HepG2 (cell line): ENCODE measurements around the gene PARD3. TPM values are rescaled to one million over a fixed set of nuclear protein-coding genes. Genes with fewer than 3 reads are reported as not detected.

ENCODE experiments used
- ADNP ChIP-seq: sonication (generic); formaldehyde crosslinking; IDR thresholded peaks from 2 replicates; pipeline ENCODE4 v1.4.0; 2020; ENCODE audit warnings: missing genetic modification reagents
- BCL6 ChIP-seq: IDR thresholded peaks from 2 replicates; pipeline ENCODE4 v1.6.1; 2016; ENCODE audit warnings: missing genetic modification reagents, missing compliant biosample characterization
- DNMT3B ChIP-seq: conservative IDR thresholded peaks from 2 replicates; pipeline ENCODE4 v1.6.1; 2016; ENCODE audit warnings: missing biosample characterization, control low read depth
- FOXA1 ChIP-seq, 2 experiments: fragments of 450-650 bp in 1 of 2; sonication (generic) in 1 of 2; formaldehyde crosslinking in 1 of 2; IDR thresholded peaks; 2 replicates each; pipeline versions ENCODE4 v1.4.0 to v1.6.1; 2016 to 2020; ENCODE audit warnings: missing genetic modification reagents in 1 of 2
- FOXP1 ChIP-seq, 2 experiments: fragments of 450-650 bp in 1 of 2; IDR thresholded peaks; 2 replicates each; pipeline ENCODE4 v1.6.1; 2017 to 2018; ENCODE audit warnings: antibody characterized with exemption in 1 of 2
- GPBP1L1 ChIP-seq: sonication (generic); formaldehyde crosslinking; IDR thresholded peaks from 2 replicates; pipeline ENCODE4 v1.5.0; 2020; ENCODE audit warnings: mild to moderate bottlenecking, missing genetic modification reagents
- KDM6A ChIP-seq: IDR thresholded peaks from 2 replicates; pipeline ENCODE4 v1.6.1; 2016; ENCODE audit warnings: low read depth
- LCORL ChIP-seq, 2 experiments: fragments of 450-650 bp in 1 of 2; sonication (generic) in 1 of 2; formaldehyde crosslinking in 1 of 2; IDR thresholded peaks; 2 replicates each; pipeline versions ENCODE4 v1.5.0 to v1.6.1; 2017 to 2020; ENCODE audit warnings: antibody characterized with exemption in 1 of 2, missing genetic modification reagents in 1 of 2
- MED1 ChIP-seq: sonication (generic); formaldehyde crosslinking; IDR thresholded peaks from 2 replicates; pipeline ENCODE4 v1.4.0; 2020; ENCODE audit warnings: missing genetic modification reagents
- PHF5A ChIP-seq: IDR thresholded peaks from one replicate; pipeline ENCODE4 v1.6.1; 2018; ENCODE audit warnings: low read depth, missing genetic modification reagents; ENCODE audit not compliant: unreplicated experiment
- REPIN1 ChIP-seq: sonication (generic); formaldehyde crosslinking; IDR thresholded peaks from 2 replicates; pipeline ENCODE4 v1.8.0; 2022; ENCODE audit warnings: missing genetic modification reagents, low read depth, mild to moderate bottlenecking, borderline replicate concordance
- SALL2 ChIP-seq: sonication (generic); formaldehyde crosslinking; IDR thresholded peaks from 2 replicates; pipeline ENCODE4 v1.8.1; 2023; ENCODE audit warnings: mild to moderate bottlenecking, missing genetic modification reagents, inconsistent platforms
- SOX5 ChIP-seq: IDR thresholded peaks from 2 replicates; pipeline ENCODE4 v1.6.1; 2016; ENCODE audit warnings: borderline replicate concordance
- THAP11 ChIP-seq: IDR thresholded peaks from 2 replicates; pipeline ENCODE4 v1.6.1; 2016; ENCODE audit warnings: missing biosample characterization, missing genetic modification reagents
- TMF1 ChIP-seq: sonication (generic); formaldehyde crosslinking; IDR thresholded peaks from 2 replicates; pipeline ENCODE4 v1.8.1; 2022; ENCODE audit warnings: low read depth, missing genetic modification reagents
- ZNF121 ChIP-seq: sonication (generic); formaldehyde crosslinking; IDR thresholded peaks from 2 replicates; pipeline ENCODE4 v1.5.0; 2020; ENCODE audit warnings: mild to moderate bottlenecking, missing genetic modification reagents
- ZNF275 ChIP-seq: sonication (generic); formaldehyde crosslinking; IDR thresholded peaks from 2 replicates; pipeline ENCODE4 v1.8.0; 2022; ENCODE audit warnings: missing genetic modification reagents, mild to moderate bottlenecking, inconsistent platforms, borderline replicate concordance
- ZNF513 ChIP-seq: sonication (generic); formaldehyde crosslinking; conservative IDR thresholded peaks from 2 replicates; pipeline ENCODE4 v1.5.0; 2020; ENCODE audit warnings: missing genetic modification reagents
- ZNF615 ChIP-seq: sonication (generic); formaldehyde crosslinking; IDR thresholded peaks from 2 replicates; pipeline ENCODE4 v1.5.0; 2020; ENCODE audit warnings: mild to moderate bottlenecking, missing genetic modification reagents, borderline replicate concordance
- ZNF644 ChIP-seq: IDR thresholded peaks from 2 replicates; pipeline ENCODE4 v1.6.1; 2016; ENCODE audit warnings: low read depth
- polyA plus RNA-seq, 8 experiments: library from polyadenylated mRNA; depleted of rRNA in 3 of 8; stranded (reverse) in 7 of 8; unstranded in 1 of 8; fragments of >200 nt; fragmentation: Illumina TruSeq in 4 of 8; extraction: Trizol in 4 of 8; gene quantifications; 2 replicates each; pipeline versions ENCODE4 v1.2.1 to v1.2.3, GENCODE V29; 2011 to 2016; ENCODE audit warnings: low read depth in 4 of 8, missing spikeins in 1 of 8, mixed read lengths in 1 of 8; ENCODE audit not compliant: insufficient read depth in 1 of 8
- total RNA-seq, 5 experiments: library from RNA; depleted of rRNA; stranded (reverse); fragments of >200 nt; fragmentation: Illumina TruSeq; extraction: Trizol; gene quantifications; 2 replicates each; pipeline ENCODE4 v1.2.3, GENCODE V29; 2016; ENCODE audit warnings: low read depth in 1 of 5
- TF ChIP-seq, protein P1 (sequence below): sonication (generic); formaldehyde crosslinking; IDR thresholded peaks from 2 replicates; pipeline ENCODE4 v1.8.1; 2023; ENCODE audit warnings: mild to moderate bottlenecking, missing genetic modification reagents
- TF ChIP-seq, protein P2 (sequence below): sonication (generic); formaldehyde crosslinking; IDR thresholded peaks from 2 replicates; pipeline ENCODE4 v1.9.0; 2022; ENCODE audit warnings: low read depth, missing genetic modification reagents

The PARD3 gene
- total and polyA plus RNA-seq, 2 of the 13 experiments (the other 11 are each of a cell fraction or from before 2014, with no cell fraction given), result 40.9 to 60.0 TPM

- 0 out of 2 replicates have a peak, but pooled peaks have one; percentile 22 for TF ChIP-seq ZNF121 (CRISPR knock-in tag)
- peak; percentile 55; the same call in 1 of the 2 replicates for TF ChIP-seq ZNF275 (CRISPR knock-in tag)
- TF ChIP-seq FOXP1 (IDR thresholded peaks at IDR 0.05), result no peak
- TF ChIP-seq FOXP1 (CRISPR knock-in tag; IDR thresholded peaks at IDR 0.05), result peak; percentile 64
- TF ChIP-seq THAP11 (CRISPR knock-in tag), result peak; percentile 61
- TF ChIP-seq BCL6, result peak; percentile 57; the same call in 1 of the 2 replicates
- 0 out of 2 replicates have a peak, but pooled peaks have one; percentile 9 for TF ChIP-seq REPIN1 (CRISPR knock-in tag)
- no peak for TF ChIP-seq ZNF513 (CRISPR knock-in tag)
- TF ChIP-seq MED1 (CRISPR knock-in tag), result peak; percentile 78
- TF ChIP-seq, protein P1, sequence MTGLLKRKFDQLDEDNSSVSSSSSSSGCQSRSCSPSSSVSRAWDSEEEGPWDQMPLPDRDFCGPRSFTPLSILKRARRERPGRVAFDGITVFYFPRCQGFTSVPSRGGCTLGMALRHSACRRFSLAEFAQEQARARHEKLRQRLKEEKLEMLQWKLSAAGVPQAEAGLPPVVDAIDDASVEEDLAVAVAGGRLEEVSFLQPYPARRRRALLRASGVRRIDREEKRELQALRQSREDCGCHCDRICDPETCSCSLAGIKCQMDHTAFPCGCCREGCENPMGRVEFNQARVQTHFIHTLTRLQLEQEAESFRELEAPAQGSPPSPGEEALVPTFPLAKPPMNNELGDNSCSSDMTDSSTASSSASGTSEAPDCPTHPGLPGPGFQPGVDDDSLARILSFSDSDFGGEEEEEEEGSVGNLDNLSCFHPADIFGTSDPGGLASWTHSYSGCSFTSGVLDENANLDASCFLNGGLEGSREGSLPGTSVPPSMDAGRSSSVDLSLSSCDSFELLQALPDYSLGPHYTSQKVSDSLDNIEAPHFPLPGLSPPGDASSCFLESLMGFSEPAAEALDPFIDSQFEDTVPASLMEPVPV (CRISPR knock-in tag), result 0 out of 2 replicates have a peak, but pooled peaks have one; percentile 10
- TF ChIP-seq LCORL (IDR thresholded peaks at IDR 0.05), result 0 out of 2 replicates have a peak, but pooled peaks have one; percentile 52
- TF ChIP-seq LCORL (CRISPR knock-in tag; IDR thresholded peaks at IDR 0.05), result peak; percentile 90
- TF ChIP-seq TMF1, result no peak
- no peak for TF ChIP-seq DNMT3B (CRISPR knock-in tag)
- peak; percentile 94 for TF ChIP-seq FOXA1 (IDR thresholded peaks at IDR 0.05)
- peak; percentile 96 for TF ChIP-seq FOXA1 (CRISPR knock-in tag; IDR thresholded peaks at IDR 0.05)
- TF ChIP-seq, protein P2, sequence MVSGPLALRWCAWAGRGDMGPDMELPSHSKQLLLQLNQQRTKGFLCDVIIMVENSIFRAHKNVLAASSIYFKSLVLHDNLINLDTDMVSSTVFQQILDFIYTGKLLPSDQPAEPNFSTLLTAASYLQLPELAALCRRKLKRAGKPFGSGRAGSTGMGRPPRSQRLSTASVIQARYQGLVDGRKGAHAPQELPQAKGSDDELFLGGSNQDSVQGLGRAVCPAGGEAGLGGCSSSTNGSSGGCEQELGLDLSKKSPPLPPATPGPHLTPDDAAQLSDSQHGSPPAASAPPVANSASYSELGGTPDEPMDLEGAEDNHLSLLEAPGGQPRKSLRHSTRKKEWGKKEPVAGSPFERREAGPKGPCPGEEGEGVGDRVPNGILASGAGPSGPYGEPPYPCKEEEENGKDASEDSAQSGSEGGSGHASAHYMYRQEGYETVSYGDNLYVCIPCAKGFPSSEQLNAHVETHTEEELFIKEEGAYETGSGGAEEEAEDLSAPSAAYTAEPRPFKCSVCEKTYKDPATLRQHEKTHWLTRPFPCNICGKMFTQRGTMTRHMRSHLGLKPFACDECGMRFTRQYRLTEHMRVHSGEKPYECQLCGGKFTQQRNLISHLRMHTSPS, result no peak
- TF ChIP-seq SOX5 (CRISPR knock-in tag), result peak; percentile 86
- peak; percentile 51; the same call in 1 of the 2 replicates for TF ChIP-seq ZNF644 (CRISPR knock-in tag)
- no peak for TF ChIP-seq GPBP1L1 (CRISPR knock-in tag)
- TF ChIP-seq KDM6A (CRISPR knock-in tag), result peak; percentile 90
- peak; percentile 14 for TF ChIP-seq PHF5A (CRISPR knock-in tag)
- TF ChIP-seq ZNF615 (CRISPR knock-in tag), result peak; percentile 84; the same call in 1 of the 2 replicates
- TF ChIP-seq SALL2 (CRISPR knock-in tag), result peak; percentile 79; the same call in 1 of the 2 replicates
- TF ChIP-seq ADNP (CRISPR knock-in tag), result no peak
Observed at GRCh38 chr10:34736976-34737771, 77.9 kb downstream of the PARD3 start (continued).
